ENCODE results near the gene CENPN.

GRCh38 chr16:81005610-81006161, 1.3 kb upstream of the CENPN start:
- TF ChIP-seq CTCF (IDR thresholded peaks at IDR 0.05) (no peak), POLR2AphosphoS5 (IDR thresholded peaks at IDR 0.05; ENCODE audit: low read depth, low read length) (no peak)
